Mesodermal cell (in vitro differentiated cells): ENCODE measurements around the gene APBA2. TPM values are rescaled to one million over a fixed set of nuclear protein-coding genes. Genes with fewer than 3 reads are reported as not detected.
"Not testable (repeated sequence)": the region's sequence is repeated elsewhere in the genome, so short reads cannot be mapped to it uniquely, and the experiment has no call there.

Experiments
- H3K27ac ChIP-seq: 2 replicates; pipeline ENCODE4 v1.7.0; 2013; ENCODE audit warnings: mild to moderate bottlenecking, low read depth, low read length, moderate library complexity; ENCODE audit not compliant: severe bottlenecking
- H3K36me3 ChIP-seq: 2 replicates; pipeline ENCODE4 v1.7.1; 2013; ENCODE audit warnings: mild to moderate bottlenecking, low read length, moderate library complexity; ENCODE audit not compliant: control insufficient read depth, insufficient read depth
- H3K4me1 ChIP-seq: one replicate; pipeline ENCODE4 v1.7.1; 2013; ENCODE audit warnings: mild to moderate bottlenecking, low read length; ENCODE audit not compliant: insufficient read depth, control insufficient read depth, poor library complexity, severe bottlenecking
- H3K4me3 ChIP-seq: 2 replicates; pipeline ENCODE4 v1.7.0; 2013; ENCODE audit warnings: low read length, control low read depth, mild to moderate bottlenecking; ENCODE audit not compliant: insufficient read depth, poor library complexity, severe bottlenecking; ENCODE audit errors: extremely low read depth
- H3K9me3 ChIP-seq: 2 replicates; pipeline ENCODE4 v1.7.1; 2013; ENCODE audit warnings: mild to moderate bottlenecking, low read length, moderate library complexity; ENCODE audit not compliant: control insufficient read depth
- WGBS, 2 experiments: methylation state at CpG; one replicate each; pipeline ENCODE4 v1.1.5; 2013; ENCODE audit warnings: missing lambda C conversion rate in 2 of 2; ENCODE audit not compliant: insufficient coverage in 2 of 2; 5-methylcytosine and 5-hydroxymethylcytosine counted together
- polyA plus RNA-seq, 2 experiments: library from polyadenylated mRNA; stranded (reverse); fragments of 50-300 nt; gene quantifications; one replicate each; pipeline ENCODE4 v1.2.3, GENCODE V29; 2013

The APBA2 gene
- 25.7 TPM for polyA plus RNA-seq (2013, experiment 1 of 2)
- polyA plus RNA-seq (2013, experiment 2 of 2): 18.6 TPM

- Histone ChIP-seq H3K27ac (no peak within 1 kb of the TSS), H3K9me3 (no peaks in the 10 kb centered on the region), H3K36me3 (no peaks in the 10 kb centered on the region), H3K4me3 (peak within 1 kb of the TSS; percentile 53), H3K4me1 (peaks cover 9% of the 10 kb centered on the region)
- 0% methylated on average over 50 to 74 of the region's 109 CpGs for WGBS, 2 experiments
Observed at GRCh38 chr15:28885630-28886430, at the start of gene APBA2. Gene APBA2 (plus strand): TSS chr15:28885974. CDS start chr15:29053885, 167,911 bp downstream.

GRCh38 chr15:28840285-28840684 is 45.5 kb upstream of the APBA2 start:
- H3K9me3 ChIP-seq, H3K4me1 ChIP-seq, H3K36me3 ChIP-seq, H3K4me3 ChIP-seq, H3K27ac ChIP-seq: not testable (repeated sequence)
- WGBS, 2 experiments: no CpG with 5 or more reads among the region's 9 CpGs

- H3K4me3 ChIP-seq, H3K36me3 ChIP-seq, H3K9me3 ChIP-seq, H3K4me1 ChIP-seq, H3K27ac ChIP-seq: not testable (repeated sequence)
- WGBS, 2 experiments: 83 to 88% methylated on average over 7 to 10 of the region's 11 CpGs
Observed at GRCh38 chr15:28842210-28842609, 43.6 kb upstream of the APBA2 start.

- H3K4me3 ChIP-seq, H3K27ac ChIP-seq, H3K4me1 ChIP-seq, H3K9me3 ChIP-seq, H3K36me3 ChIP-seq: not testable (repeated sequence)
- WGBS, 2 experiments: 92 to 100% methylated on average over 1 to 7 of the region's 12 CpGs
Observed at GRCh38 chr15:28843520-28843919, 42.3 kb upstream of the APBA2 start.

- 60% methylated on average over 1 of the region's 14 CpGs; no CpG with 5 or more reads in 1 of the 2 experiments for WGBS, 2 experiments
- H3K4me1 ChIP-seq, H3K27ac ChIP-seq, H3K9me3 ChIP-seq, H3K36me3 ChIP-seq, H3K4me3 ChIP-seq: not testable (repeated sequence)
Observed at GRCh38 chr15:28844147-28844546, 41.6 kb upstream of the APBA2 start.

- not testable (repeated sequence) for H3K9me3 ChIP-seq, H3K27ac ChIP-seq, H3K4me3 ChIP-seq, H3K4me1 ChIP-seq, H3K36me3 ChIP-seq
- no CpG with 5 or more reads among the region's 5 CpGs for WGBS, 2 experiments
Observed at GRCh38 chr15:28847247-28847646, 38.5 kb upstream of the APBA2 start.

GRCh38 chr15:28847959-28848358 is 37.8 kb upstream of the APBA2 start:
- not testable (repeated sequence) for H3K36me3 ChIP-seq, H3K4me3 ChIP-seq, H3K27ac ChIP-seq, H3K9me3 ChIP-seq, H3K4me1 ChIP-seq
- WGBS, 2 experiments: 95 to 98% methylated on average over 6 of the region's 9 CpGs

GRCh38 chr15:28848521-28848920 is 37.3 kb upstream of the APBA2 start, which contains the start of gene GOLGA6L7:
Gene GOLGA6L7 (minus strand): TSS chr15:28848644. CDS start chr15:28848549, 95 bp downstream.
- not testable (repeated sequence) for H3K36me3 ChIP-seq, H3K27ac ChIP-seq, H3K9me3 ChIP-seq, H3K4me3 ChIP-seq, H3K4me1 ChIP-seq
- WGBS, 2 experiments: 91 to 95% methylated on average over 6 to 7 of the region's 13 CpGs

GRCh38 chr15:28849271-28849670 is 36.5 kb upstream of the APBA2 start:
- not testable (repeated sequence) for H3K4me1 ChIP-seq, H3K27ac ChIP-seq, H3K9me3 ChIP-seq, H3K4me3 ChIP-seq, H3K36me3 ChIP-seq
- WGBS, 2 experiments: 83 to 100% methylated on average over 1 of the region's 17 CpGs

- H3K27ac ChIP-seq, H3K9me3 ChIP-seq, H3K4me1 ChIP-seq, H3K4me3 ChIP-seq, H3K36me3 ChIP-seq: not testable (repeated sequence)
- WGBS, 2 experiments: 97 to 100% methylated on average over 4 to 19 of the region's 31 CpGs
Observed at GRCh38 chr15:28849766-28850165, 36.0 kb upstream of the APBA2 start.

GRCh38 chr15:28853654-28854053 is 32.1 kb upstream of the APBA2 start:
- H3K9me3 ChIP-seq, H3K4me3 ChIP-seq, H3K27ac ChIP-seq, H3K36me3 ChIP-seq, H3K4me1 ChIP-seq: not testable (repeated sequence)
- 16 to 27% methylated on average over 2 to 4 of the region's 5 CpGs for WGBS, 2 experiments
